Hematopoietic multipotent progenitor cell treated with erythropoietin and hydrocortisone succinate and interleukin-3 and kit ligand, for 17 days (in vitro differentiated cells): ENCODE results near the gene RIMS1.
"Not testable (repeated sequence)": the region's sequence is repeated elsewhere in the genome, so short reads cannot be mapped to it uniquely, and the experiment has no call there.

Experiments used
- DNase-seq: peaks from one replicate; pipeline ENCODE4 v3.0.0-alpha.2; 2015; ENCODE audit warnings: low spot score

The RIMS1 gene

GRCh38 chr6:71977884-71978283 lies 91.5 kb downstream of the RIMS1 start:
- no peak for DNase-seq

- DNase-seq: no peak
Measured at GRCh38 chr6:71979911-71980310, 93.6 kb downstream of the RIMS1 start.

- DNase-seq: no peak
Measured at GRCh38 chr6:71982389-71982788, 96.0 kb downstream of the RIMS1 start.

GRCh38 chr6:71983131-71983530 lies 96.8 kb downstream of the RIMS1 start:
- DNase-seq: no peak

- DNase-seq: no peak
Measured at GRCh38 chr6:71994705-71995271, 108.4 kb downstream of the RIMS1 start.

GRCh38 chr6:71997341-71997740 lies 111.0 kb downstream of the RIMS1 start:
- no peak for DNase-seq

- no peak for DNase-seq
Measured at GRCh38 chr6:72002415-72002814, 116.1 kb downstream of the RIMS1 start.

- DNase-seq: not testable (repeated sequence)
Measured at GRCh38 chr6:72006591-72006990, 120.2 kb downstream of the RIMS1 start.

- no peak for DNase-seq
Measured at GRCh38 chr6:72022830-72023229, 136.5 kb downstream of the RIMS1 start.

GRCh38 chr6:72031471-72031870 lies 145.1 kb downstream of the RIMS1 start:
- DNase-seq: no peak

GRCh38 chr6:72032086-72032485 lies 145.7 kb downstream of the RIMS1 start:
- no peak for DNase-seq

GRCh38 chr6:72035486-72035885 lies 149.1 kb downstream of the RIMS1 start:
- no peak for DNase-seq

GRCh38 chr6:72035966-72036365 lies 149.6 kb downstream of the RIMS1 start:
- DNase-seq: no peak

GRCh38 chr6:72037006-72037405 lies 150.7 kb downstream of the RIMS1 start:
- no peak for DNase-seq

- no peak for DNase-seq
Measured at GRCh38 chr6:72040111-72040510, 153.8 kb downstream of the RIMS1 start.

GRCh38 chr6:72042088-72042487 lies 155.7 kb downstream of the RIMS1 start:
- no peak for DNase-seq

- no peak for DNase-seq
Measured at GRCh38 chr6:72048080-72048479, 161.7 kb downstream of the RIMS1 start.

- no peak for DNase-seq
Measured at GRCh38 chr6:72049376-72049775, 163.0 kb downstream of the RIMS1 start.

GRCh38 chr6:72061286-72061685 lies 174.9 kb downstream of the RIMS1 start:
- DNase-seq: no peak

GRCh38 chr6:72064399-72064975 lies 178.1 kb downstream of the RIMS1 start:
- DNase-seq: no peak

- no peak for DNase-seq
Measured at GRCh38 chr6:72078096-72078495, 191.7 kb downstream of the RIMS1 start.

- DNase-seq: no peak
Measured at GRCh38 chr6:72080260-72080941, 194.1 kb downstream of the RIMS1 start.

- DNase-seq: no peak
Measured at GRCh38 chr6:72081871-72082270, 195.5 kb downstream of the RIMS1 start.

- DNase-seq: no peak
Measured at GRCh38 chr6:72083976-72084375, 197.6 kb downstream of the RIMS1 start.
